Stimulated activated CD8-positive, alpha-beta memory T cell treated with anti-CD3 and anti-CD28 coated beads, Interleukin-2, amount 100 ng/mL, for 1 hour (primary cell): ENCODE measurements around the gene NCR3LG1.

Experiments
- DNase-seq, 2 donors: peaks; one replicate each; pipeline ENCODE4 v3.0.0-alpha.2; 2020; ENCODE audit warnings: low read depth in 2 of 2

The NCR3LG1 gene

DNA sequence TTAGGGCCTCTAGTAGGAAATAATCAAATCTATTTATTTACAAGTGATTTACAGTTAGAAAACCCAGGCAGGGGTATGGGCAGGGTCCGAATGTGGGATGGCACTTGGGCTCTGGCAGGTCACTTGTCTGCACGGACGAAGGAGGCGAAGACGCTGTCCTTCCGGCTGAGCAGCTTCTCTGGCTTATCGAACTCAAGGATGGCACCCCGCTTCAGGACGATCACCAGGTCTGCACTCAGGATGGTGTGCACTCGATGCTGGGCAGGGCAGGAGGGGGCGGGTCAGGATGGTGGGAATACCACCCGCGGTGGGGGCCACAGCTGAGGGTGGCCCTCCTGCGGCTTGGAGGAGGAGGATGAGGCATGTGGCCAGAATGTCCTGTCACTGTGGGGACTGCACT, 41.3 kb downstream of the NCR3LG1 start:
- DNase-seq: no peak

- DNase-seq: no peak
Observed at GRCh38 chr11:17393472-17393871, 41.9 kb downstream of the NCR3LG1 start.

- no peak for DNase-seq
Observed at GRCh38 chr11:17394743-17395390, 43.3 kb downstream of the NCR3LG1 start.

- no peak for DNase-seq
Observed at GRCh38 chr11:17395554-17395961, 44.0 kb downstream of the NCR3LG1 start.

DNA sequence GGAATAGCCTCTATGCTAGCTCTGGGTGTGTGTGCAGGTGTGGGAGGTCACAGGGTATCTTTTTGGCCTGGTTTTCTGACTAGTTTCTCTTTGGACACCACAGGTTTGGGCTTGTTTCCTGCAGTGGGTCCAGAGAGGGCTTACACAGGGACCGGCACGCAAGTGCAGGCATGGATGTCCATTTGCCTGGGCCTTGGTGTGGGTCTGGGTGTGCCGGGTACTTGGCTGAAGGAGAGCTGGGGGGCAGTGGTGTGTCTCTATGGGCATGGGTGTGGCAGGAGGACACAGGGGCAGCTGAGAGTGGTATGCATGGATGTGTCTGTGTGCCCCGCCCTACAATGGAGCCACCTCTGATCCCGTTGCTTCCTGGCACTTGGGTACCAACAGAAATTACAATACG, 44.4 kb downstream of the NCR3LG1 start:
- DNase-seq: no peak

GRCh38 chr11:17396598-17397310, 45.2 kb downstream of the NCR3LG1 start:
- DNase-seq: no peak

DNA sequence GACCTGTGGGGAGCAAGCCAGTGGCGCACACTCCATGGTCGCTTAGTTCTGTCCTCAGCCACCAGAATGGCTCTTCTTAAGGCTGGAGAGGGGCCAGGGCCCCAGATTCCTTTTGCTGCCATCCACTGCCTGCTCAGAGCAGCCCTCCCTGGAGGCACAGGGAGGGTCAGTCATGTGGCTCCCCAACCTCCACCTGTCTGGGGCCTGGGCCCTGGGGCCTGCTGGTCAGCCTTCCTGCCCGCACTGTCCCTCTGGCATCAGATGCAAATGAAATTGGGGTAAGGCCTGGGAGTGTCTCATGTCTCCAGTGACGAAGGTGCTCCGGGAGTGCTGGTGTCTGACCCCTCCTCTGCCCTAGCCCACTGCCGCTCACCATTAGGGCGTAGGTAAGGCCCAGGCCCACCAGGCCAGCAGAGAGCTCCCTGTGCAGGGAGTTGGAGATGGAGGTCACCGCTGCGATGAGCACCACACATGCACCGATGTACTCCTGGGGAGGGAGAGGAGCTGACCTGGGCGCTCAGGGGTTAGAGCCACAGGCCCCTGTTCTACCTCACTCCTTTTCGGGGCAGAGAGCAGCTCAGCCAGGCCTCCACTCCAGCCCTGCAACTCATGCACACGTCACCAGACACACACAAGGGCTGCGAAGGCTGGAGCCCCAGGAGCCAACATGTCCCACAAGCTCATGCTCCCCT, 45.9 kb downstream of the NCR3LG1 start:
- no peak for DNase-seq

GRCh38 chr11:17399236-17399635, 47.6 kb downstream of the NCR3LG1 start:
- DNase-seq: no peak

GRCh38 chr11:17400048-17400775, 48.6 kb downstream of the NCR3LG1 start:
- DNase-seq: no peak

DNA sequence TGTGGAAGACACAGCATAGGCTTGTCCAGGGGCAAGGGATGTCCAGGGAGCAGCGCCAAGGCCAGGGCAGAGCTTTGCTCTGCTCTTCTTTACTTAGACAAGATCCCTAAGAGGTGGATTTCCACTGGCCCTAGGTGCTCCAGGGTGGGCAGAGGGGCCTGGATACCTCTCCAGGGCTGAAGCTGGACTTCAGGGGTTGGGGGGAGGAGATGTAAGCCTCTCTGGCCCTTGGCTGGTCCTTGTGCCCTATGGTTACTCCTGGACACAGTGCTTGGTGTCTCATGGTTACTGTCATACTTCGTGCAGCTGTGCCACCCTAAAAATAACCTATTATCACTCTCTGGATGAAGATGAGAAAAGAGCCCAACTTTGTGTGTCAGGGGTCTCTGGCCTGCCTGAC, 49.7 kb downstream of the NCR3LG1 start:
- no peak for DNase-seq

- no peak for DNase-seq
Observed at GRCh38 chr11:17401841-17402240, 50.2 kb downstream of the NCR3LG1 start.

DNA sequence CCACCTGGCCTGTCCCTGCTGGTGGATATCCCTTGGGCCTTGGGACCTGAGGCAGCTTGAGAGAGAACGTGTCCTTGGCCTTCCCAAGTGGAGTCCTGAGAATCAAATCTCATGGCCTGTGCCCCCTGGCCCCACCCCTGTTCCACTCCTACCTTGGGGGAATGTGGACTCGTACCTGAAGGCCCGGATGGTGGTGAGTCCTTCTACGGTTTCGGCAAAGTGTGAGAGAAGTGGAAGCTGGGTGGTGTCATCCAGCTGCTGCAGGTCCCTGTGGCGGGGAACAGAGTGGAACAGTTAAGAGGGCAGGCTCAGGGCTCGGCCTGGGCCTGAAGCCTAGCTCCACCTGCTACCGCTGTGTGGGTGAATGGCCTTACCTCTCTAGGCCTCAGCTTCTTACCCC, 50.9 kb downstream of the NCR3LG1 start:
- DNase-seq: no peak

- DNase-seq: no peak
Observed at GRCh38 chr11:17403980-17404759, 52.6 kb downstream of the NCR3LG1 start.

GRCh38 chr11:17405232-17406005, 53.8 kb downstream of the NCR3LG1 start:
- DNase-seq: no peak

- DNase-seq: no peak
Observed at GRCh38 chr11:17406082-17406817, 54.6 kb downstream of the NCR3LG1 start.

DNA sequence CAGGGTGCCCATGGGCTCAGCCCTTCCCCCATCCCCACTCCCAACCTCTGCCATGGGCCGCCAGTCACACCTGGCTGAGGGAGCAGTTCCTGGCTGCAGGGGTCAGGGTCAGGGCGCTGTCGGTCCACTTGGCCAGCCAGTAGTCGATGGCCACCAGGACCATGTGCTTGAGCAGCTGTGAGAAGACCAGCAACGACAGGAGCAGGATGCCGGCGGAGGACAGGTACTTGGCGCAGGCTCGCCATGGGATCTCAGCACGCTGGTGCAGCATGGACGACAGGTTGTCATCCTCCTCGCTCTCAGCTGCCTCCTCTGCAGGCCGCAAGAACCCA, 55.2 kb downstream of the NCR3LG1 start:
- no peak for DNase-seq

DNA sequence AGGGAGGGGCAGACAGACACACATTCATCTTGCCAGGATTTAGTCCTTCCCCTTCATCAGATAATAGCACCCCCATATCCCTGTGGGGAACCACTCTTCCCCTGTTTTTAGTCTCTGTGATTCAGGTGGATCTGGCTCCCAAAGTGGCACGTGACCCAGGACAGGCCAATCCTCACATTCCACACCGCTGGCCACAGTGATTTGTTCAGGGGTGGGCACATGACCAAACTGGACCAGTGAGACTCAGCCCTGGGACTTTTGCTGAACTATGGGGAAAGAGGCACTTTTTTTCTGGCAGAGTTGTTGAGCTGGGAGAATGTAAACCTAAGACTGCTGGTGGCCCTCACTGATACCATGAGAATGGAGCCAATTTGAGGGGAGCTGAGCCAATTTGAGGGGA, 56.0 kb downstream of the NCR3LG1 start:
- DNase-seq: no peak

- DNase-seq: no peak
Observed at GRCh38 chr11:17408026-17408425, 56.4 kb downstream of the NCR3LG1 start.

DNA sequence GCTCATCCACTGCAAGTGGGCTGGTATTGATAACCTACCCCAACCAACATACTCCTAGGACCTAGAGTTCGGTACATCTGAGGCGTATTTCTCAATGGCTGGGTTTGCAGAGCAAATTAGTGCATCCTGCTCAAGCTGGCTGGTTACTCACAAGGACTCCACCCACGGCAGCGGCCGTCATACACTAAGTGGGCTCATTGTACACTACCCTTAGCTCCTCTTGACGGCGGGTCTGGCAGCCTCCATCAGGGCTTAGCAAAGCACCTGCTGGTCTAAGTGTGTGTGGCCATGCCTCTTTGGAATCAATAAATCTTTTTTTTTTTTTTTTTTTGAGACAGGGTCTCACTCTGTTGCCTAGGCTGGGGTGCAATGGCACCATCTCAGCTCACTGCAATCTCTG, 57.0 kb downstream of the NCR3LG1 start:
- DNase-seq: no peak
